GM21529 (cell line): Measurements from ENCODE around the gene NRXN2.

Source experiments
- ATAC-seq: cut with Tn5 transposase; IDR thresholded peaks from one replicate; pipeline ENCODE4 v1.9.1; 2021; ENCODE audit not compliant: unreplicated experiment

NRXN2 gene

GRCh38 chr11:64759131-64759721 is 36.2 kb upstream of the NRXN2 start:
- ATAC-seq: no peak

- ATAC-seq: no peak
Observed at GRCh38 chr11:64758330-64759079, 35.5 kb upstream of the NRXN2 start.

- no peak for ATAC-seq
Observed at GRCh38 chr11:64757549-64758329, 34.7 kb upstream of the NRXN2 start.

GRCh38 chr11:64755681-64756361 is 32.8 kb upstream of the NRXN2 start:
- no peak for ATAC-seq

- no peak for ATAC-seq
Observed at GRCh38 chr11:64754919-64755662, 32.1 kb upstream of the NRXN2 start.

GRCh38 chr11:64754124-64754918 is 31.3 kb upstream of the NRXN2 start:
- ATAC-seq: no peak

- ATAC-seq: no peak
Observed at GRCh38 chr11:64753380-64754123, 30.6 kb upstream of the NRXN2 start.

- ATAC-seq: no peak
Observed at GRCh38 chr11:64753019-64753379, 30.0 kb upstream of the NRXN2 start.

GRCh38 chr11:64752175-64752970 is 29.4 kb upstream of the NRXN2 start:
- ATAC-seq: no peak

GRCh38 chr11:64751580-64751979 is 28.6 kb upstream of the NRXN2 start:
- ATAC-seq: no peak

- no peak for ATAC-seq
Observed at GRCh38 chr11:64751136-64751535, 28.1 kb upstream of the NRXN2 start.

- ATAC-seq: no peak
Observed at GRCh38 chr11:64750361-64751054, 27.5 kb upstream of the NRXN2 start.

GRCh38 chr11:64747961-64748665 is 25.1 kb upstream of the NRXN2 start:
- no peak for ATAC-seq

- no peak for ATAC-seq
Observed at GRCh38 chr11:64746486-64746885, 23.5 kb upstream of the NRXN2 start.

GRCh38 chr11:64745521-64746328 is 22.7 kb upstream of the NRXN2 start:
- no peak for ATAC-seq

- no peak for ATAC-seq
Observed at GRCh38 chr11:64745189-64745520, 22.2 kb upstream of the NRXN2 start.
